Measurements from ENCODE around the gene COPG2.
"Not testable (repeated sequence)": the region's sequence is repeated elsewhere in the genome, so short reads cannot be mapped to it uniquely, and the experiment has no call there.

COPG2 gene

GRCh38 chr7:130668258-130669084 lies at the start of gene COPG2:
COPG2 (minus strand) TSS chr7:130668748; CDS start chr7:130668668, 80 bp downstream.
- Mint-ChIP-seq H3K4me3 (peak within 1 kb of the TSS; percentile 95), H3K27ac (peak within 1 kb of the TSS; percentile 78), H3K36me3 (no peaks in the 10 kb centered on the region), H3K4me1 (peaks cover 19% of the 10 kb centered on the region), H3K27me3 (no peaks in the 10 kb centered on the region), H3K9me3 (no peaks in the 10 kb centered on the region)
- peak; percentile 98 for ATAC-seq

GRCh38 chr7:130712416-130712815 lies 43.9 kb upstream of the COPG2 start:
- H3K27me3 Mint-ChIP-seq: peaks cover 34% of the 10 kb centered on the region
- H3K9me3 Mint-ChIP-seq: no peaks in the 10 kb centered on the region
- no peak overlapping the region for H3K4me3 Mint-ChIP-seq
- H3K36me3 Mint-ChIP-seq: no peaks in the 10 kb centered on the region
- no peak for ATAC-seq
- H3K27ac Mint-ChIP-seq: no peak overlapping the region
- H3K4me1 Mint-ChIP-seq: no peaks in the 10 kb centered on the region

GRCh38 chr7:130708766-130709165 lies 40.2 kb upstream of the COPG2 start:
- H3K4me3 Mint-ChIP-seq: no peak overlapping the region
- no peak overlapping the region for H3K27ac Mint-ChIP-seq
- H3K27me3 Mint-ChIP-seq: peaks cover 52% of the 10 kb centered on the region
- no peak for ATAC-seq
- H3K9me3 Mint-ChIP-seq: peaks cover 9% of the 10 kb centered on the region
- no peaks in the 10 kb centered on the region for H3K4me1 Mint-ChIP-seq
- H3K36me3 Mint-ChIP-seq: no peaks in the 10 kb centered on the region

- Mint-ChIP-seq H3K36me3 (no peaks in the 10 kb centered on the region), H3K9me3 (peaks cover 9% of the 10 kb centered on the region), H3K4me3 (no peak overlapping the region), H3K4me1 (no peaks in the 10 kb centered on the region), H3K27me3 (peaks cover 52% of the 10 kb centered on the region), H3K27ac (no peak overlapping the region)
- ATAC-seq: no peak
These were observed 39.5 kb upstream of the COPG2 start for GRCh38 chr7:130708001-130708400.

GRCh38 chr7:130703851-130704250 lies 35.3 kb upstream of the COPG2 start:
- ATAC-seq: no peak
- Mint-ChIP-seq H3K36me3 (no peaks in the 10 kb centered on the region), H3K4me3 (no peak overlapping the region), H3K4me1 (no peaks in the 10 kb centered on the region), H3K27ac (no peak overlapping the region), H3K9me3 (peaks cover 9% of the 10 kb centered on the region), H3K27me3 (peaks cover 30% of the 10 kb centered on the region)

GRCh38 chr7:130701650-130702049 lies 33.1 kb upstream of the COPG2 start:
- Mint-ChIP-seq H3K4me3 (no peak overlapping the region), H3K27ac (no peak overlapping the region), H3K36me3 (no peaks in the 10 kb centered on the region), H3K4me1 (no peaks in the 10 kb centered on the region), H3K9me3 (peaks cover 2% of the 10 kb centered on the region), H3K27me3 (peaks cover 11% of the 10 kb centered on the region)
- no peak for ATAC-seq

- no peak overlapping the region for H3K4me3 Mint-ChIP-seq
- H3K4me1 Mint-ChIP-seq: no peaks in the 10 kb centered on the region
- H3K27me3 Mint-ChIP-seq: peaks cover 2% of the 10 kb centered on the region
- no peak for ATAC-seq
- H3K36me3 Mint-ChIP-seq: no peaks in the 10 kb centered on the region
- H3K9me3 Mint-ChIP-seq: no peaks in the 10 kb centered on the region
- H3K27ac Mint-ChIP-seq: no peak overlapping the region
These were observed 32.2 kb upstream of the COPG2 start for GRCh38 chr7:130700760-130701159.

- ATAC-seq: no peak
- Mint-ChIP-seq H3K27me3 (no peaks in the 10 kb centered on the region), H3K4me1 (no peaks in the 10 kb centered on the region), H3K9me3 (no peaks in the 10 kb centered on the region), H3K4me3 (no peak overlapping the region), H3K27ac (no peak overlapping the region), H3K36me3 (no peaks in the 10 kb centered on the region)
These were observed 31.1 kb upstream of the COPG2 start for GRCh38 chr7:130699686-130700085.

GRCh38 chr7:130697820-130698219 lies 29.3 kb upstream of the COPG2 start:
- no peaks in the 10 kb centered on the region for H3K9me3 Mint-ChIP-seq
- no peaks in the 10 kb centered on the region for H3K4me1 Mint-ChIP-seq
- H3K36me3 Mint-ChIP-seq: no peaks in the 10 kb centered on the region

GRCh38 chr7:130695840-130696239 lies 27.3 kb upstream of the COPG2 start:
- no peaks in the 10 kb centered on the region for H3K27me3 Mint-ChIP-seq
- no peak overlapping the region for H3K27ac Mint-ChIP-seq
- no peaks in the 10 kb centered on the region for H3K36me3 Mint-ChIP-seq
- ATAC-seq: no peak
- no peaks in the 10 kb centered on the region for H3K4me1 Mint-ChIP-seq
- H3K9me3 Mint-ChIP-seq: peaks cover 3% of the 10 kb centered on the region
- H3K4me3 Mint-ChIP-seq: no peak overlapping the region

More at GRCh38 chr7:130697820-130698219, 29.3 kb upstream of the COPG2 start:
- H3K27ac Mint-ChIP-seq: no peak overlapping the region
- H3K27me3 Mint-ChIP-seq: no peaks in the 10 kb centered on the region
- no peak for ATAC-seq
- no peak overlapping the region for H3K4me3 Mint-ChIP-seq

GRCh38 chr7:130692396-130692795 lies 23.8 kb upstream of the COPG2 start:
- not testable (repeated sequence) for H3K4me3 Mint-ChIP-seq, H3K36me3 Mint-ChIP-seq, H3K4me1 Mint-ChIP-seq, H3K27ac Mint-ChIP-seq, H3K27me3 Mint-ChIP-seq, ATAC-seq, H3K9me3 Mint-ChIP-seq

GRCh38 chr7:130689683-130690082 lies 21.1 kb upstream of the COPG2 start:
- Mint-ChIP-seq H3K36me3 (no peaks in the 10 kb centered on the region), H3K4me1 (no peaks in the 10 kb centered on the region), H3K27ac (no peak overlapping the region), H3K27me3 (no peaks in the 10 kb centered on the region), H3K4me3 (no peak overlapping the region), H3K9me3 (peaks cover 9% of the 10 kb centered on the region)
- no peak for ATAC-seq

- Mint-ChIP-seq H3K4me3 (no peak overlapping the region), H3K27ac (no peak overlapping the region), H3K4me1 (no peaks in the 10 kb centered on the region), H3K27me3 (no peaks in the 10 kb centered on the region), H3K36me3 (no peaks in the 10 kb centered on the region), H3K9me3 (no peaks in the 10 kb centered on the region)
- no peak for ATAC-seq
These were observed 14.5 kb upstream of the COPG2 start for GRCh38 chr7:130683026-130683425.

- H3K27me3 Mint-ChIP-seq: peaks cover 8% of the 10 kb centered on the region
- no peaks in the 10 kb centered on the region for H3K36me3 Mint-ChIP-seq
- no peak overlapping the region for H3K4me3 Mint-ChIP-seq
- no peaks in the 10 kb centered on the region for H3K9me3 Mint-ChIP-seq
- H3K4me1 Mint-ChIP-seq: peaks cover 2% of the 10 kb centered on the region
- H3K27ac Mint-ChIP-seq: no peak overlapping the region
- ATAC-seq: no peak
These were observed 5.9 kb upstream of the COPG2 start for GRCh38 chr7:130674456-130674855.

GRCh38 chr7:130673066-130673465 lies 4.5 kb upstream of the COPG2 start:
- Mint-ChIP-seq H3K4me3 (no peak overlapping the region), H3K27ac (no peak overlapping the region), H3K9me3 (no peaks in the 10 kb centered on the region), H3K27me3 (peaks cover 8% of the 10 kb centered on the region), H3K36me3 (no peaks in the 10 kb centered on the region), H3K4me1 (peaks cover 10% of the 10 kb centered on the region)
- ATAC-seq: no peak

GRCh38 chr7:130672146-130672545 lies 3.6 kb upstream of the COPG2 start:
- no peak overlapping the region for H3K27ac Mint-ChIP-seq
- no peaks in the 10 kb centered on the region for H3K9me3 Mint-ChIP-seq
- H3K4me1 Mint-ChIP-seq: peaks cover 18% of the 10 kb centered on the region
- H3K4me3 Mint-ChIP-seq: no peak overlapping the region
- H3K36me3 Mint-ChIP-seq: no peaks in the 10 kb centered on the region
- ATAC-seq: no peak
- peaks cover 8% of the 10 kb centered on the region for H3K27me3 Mint-ChIP-seq

Measured in stimulated activated memory B cell treated with anti-CD40 and anti-IgM and Interleukin-4, amounts not matched to agents 10 μg/mL and 1 μg/mL and 100 μg/mL, for 72 hours (primary cell).